Measurements from ENCODE around the gene EIF3J.

Gene EIF3J

GRCh38 chr15:44595246-44595645, 58.3 kb downstream of the EIF3J start:
- no peak for DNase-seq (ENCODE audit: low spot score)

- DNase-seq (ENCODE audit: low spot score), result no peak
Measured at GRCh38 chr15:44595656-44596510, 58.9 kb downstream of the EIF3J start.

- DNase-seq (ENCODE audit: low spot score), result no peak
Measured at GRCh38 chr15:44596511-44597010, 59.6 kb downstream of the EIF3J start.

GRCh38 chr15:44598066-44598465, 61.1 kb downstream of the EIF3J start:
- DNase-seq (ENCODE audit: low spot score), result no peak

GRCh38 chr15:44598892-44599291, 61.9 kb downstream of the EIF3J start:
- no peak for DNase-seq (ENCODE audit: low spot score)

- no peak for DNase-seq (ENCODE audit: low spot score)
Measured at GRCh38 chr15:44603126-44603525, 66.2 kb downstream of the EIF3J start.

- DNase-seq (ENCODE audit: low spot score), result no peak
Measured at GRCh38 chr15:44606740-44607139, 69.8 kb downstream of the EIF3J start.

All from pons (tissue), 1 donor.